HepG2 (cell line): Measurements from ENCODE around the gene WDR93. TPM values are rescaled to one million over a fixed set of nuclear protein-coding genes. Genes with fewer than 3 reads are reported as not detected.

Experiments used
- ATAC-seq: fragments of 200-7000 bp; cut with Tn5 transposase; 3 replicates; pipeline ENCODE4 v1.9.1; 2020; ENCODE audit warnings: mild to moderate bottlenecking, moderate library complexity
- BruUV-seq: library from RNA; stranded (reverse); fragments of 400-500 nt; replicated peaks from 2 replicates; lab custom pipeline; 2021; lab: Mats Ljungman, UMichigan
- CTCF ChIA-PET: fragments of 300-600 bp; formaldehyde crosslinking; extraction: SDS; loops from one replicate; lab custom pipeline; 2021; ENCODE audit warnings: low total read pairs, inconsistent platforms, low intra/inter-chr PET ratio; lab: Yijun Ruan, JAX
- POLR2A ChIA-PET: fragments of 350-600 bp; sonication (Branson Sonifier 250); formaldehyde crosslinking; loops from one replicate; lab custom pipeline; 2020; ENCODE audit warnings: antibody characterized with exemption, inconsistent platforms; lab: Yijun Ruan, JAX
- DNase-seq: peaks from one replicate; pipeline ENCODE4 v3.0.0-alpha.2; 2015; ENCODE audit warnings: low spot score
- FAIRE-seq: peaks from 3 replicates; lab custom pipeline; 2011; peaks lifted over from hg19 to GRCh38; lab: Jason Lieb, UNC
- H2AFZ ChIP-seq: one replicate; pipeline ENCODE4 v1.6.1; 2011; ENCODE audit warnings: low read length, inconsistent platforms
- H3K27ac ChIP-seq: fragments of 300-600 bp; 3 replicates; pipeline ENCODE4 v1.8.0; 2011; ENCODE audit warnings: mixed run types, mild to moderate bottlenecking, mixed read lengths, low read length, inconsistent platforms; ENCODE audit not compliant: insufficient read depth; ENCODE audit errors: extremely low read length
- H3K27me3 ChIP-seq, 2 experiments: fragments of 200-600 bp in 1 of 2; 2 replicates in 1 of 2; 3 replicates in 1 of 2; pipeline versions ENCODE4 v1.6.0 to v1.8.0; 2011; ENCODE audit warnings: low read length in 2 of 2, mild to moderate bottlenecking in 2 of 2, moderate library complexity in 2 of 2, inconsistent platforms in 1 of 2; ENCODE audit not compliant: insufficient read depth in 2 of 2, control insufficient read depth in 1 of 2
- H3K36me3 ChIP-seq, 2 experiments: fragments of 200-600 bp in 1 of 2; replicated peaks in 1 of 2; 2 replicates in 1 of 2; 3 replicates in 1 of 2; pipeline versions ENCODE4 v1.5.1 to v1.8.0; 2011; ENCODE audit warnings: low read length in 2 of 2, inconsistent platforms in 1 of 2; ENCODE audit not compliant: insufficient read depth in 2 of 2, control insufficient read depth in 1 of 2
- H3K4me1 ChIP-seq: 2 replicates; pipeline ENCODE4 v1.5.1; 2012; ENCODE audit warnings: low read length, inconsistent platforms; ENCODE audit not compliant: insufficient read depth
- H3K4me2 ChIP-seq: 2 replicates; pipeline ENCODE4 v1.6.0; 2011; ENCODE audit warnings: low read depth, low read length, inconsistent platforms
- H3K4me3 ChIP-seq, 3 experiments: fragments of 200-600 bp in 1 of 3; sonication (generic), shearing (Covaris generic) in 1 of 3; replicated peaks in 1 of 3; 2 replicates each; pipeline ENCODE4 v1.5.1; 2011 to 2016; ENCODE audit warnings: low read length in 3 of 3, inconsistent platforms in 2 of 3, low read depth in 2 of 3, mild to moderate bottlenecking in 2 of 3, control low read depth in 1 of 3, mixed read lengths in 1 of 3; ENCODE audit not compliant: insufficient read depth in 1 of 3
- H3K79me2 ChIP-seq: one replicate; pipeline ENCODE4 v1.6.1; 2011; ENCODE audit warnings: low read length, inconsistent platforms; ENCODE audit not compliant: insufficient read depth
- H3K9ac ChIP-seq: 2 replicates; pipeline ENCODE4 v1.6.0; 2011; ENCODE audit warnings: mild to moderate bottlenecking, low read depth, low read length, inconsistent platforms; ENCODE audit not compliant: insufficient read depth
- H3K9me3 ChIP-seq: 2 replicates; pipeline ENCODE4 v1.5.1; 2012; ENCODE audit warnings: mild to moderate bottlenecking, low read length
- H4K20me1 ChIP-seq: 2 replicates; pipeline ENCODE4 v1.6.0; 2011; ENCODE audit warnings: inconsistent platforms, mild to moderate bottlenecking, low read length, moderate library complexity; ENCODE audit not compliant: insufficient read depth
- ELF4 ChIP-seq: sonication (generic); formaldehyde crosslinking; IDR thresholded peaks from 2 replicates; pipeline ENCODE4 v1.5.0; 2020; ENCODE audit warnings: missing genetic modification reagents, mild to moderate bottlenecking, moderate library complexity, borderline replicate concordance
- HNRNPK ChIP-seq: fragments of 200-400 bp; formaldehyde crosslinking; IDR thresholded peaks from 2 replicates; pipeline ENCODE4 v1.6.1; 2018; ENCODE audit warnings: low read length, low read depth, moderate library complexity, mild to moderate bottlenecking; ENCODE audit not compliant: poor library complexity, severe bottlenecking
- HOMEZ ChIP-seq: IDR thresholded peaks from 2 replicates; pipeline ENCODE4 v1.6.1; 2016; ENCODE audit warnings: low read depth
- MAFF ChIP-seq: IDR thresholded peaks from 2 replicates; pipeline ENCODE4 v1.6.1; 2011; ENCODE audit warnings: low read depth, low read length, improper control_type of control experiment
- MTA3 ChIP-seq: sonication (generic); formaldehyde crosslinking; IDR thresholded peaks from 2 replicates; pipeline ENCODE4 v1.4.0; 2020; ENCODE audit warnings: missing genetic modification reagents
- PLSCR1 ChIP-seq: sonication (generic); formaldehyde crosslinking; IDR thresholded peaks from 2 replicates; pipeline ENCODE4 v1.5.0; 2020; ENCODE audit warnings: missing genetic modification reagents, mild to moderate bottlenecking, borderline replicate concordance
- RERE ChIP-seq: IDR thresholded peaks from 2 replicates; pipeline ENCODE4 v1.6.1; 2016; ENCODE audit warnings: low read depth, missing genetic modification reagents, missing compliant biosample characterization
- SMC3 ChIP-seq: IDR thresholded peaks from 2 replicates; pipeline ENCODE4 v1.6.1; 2011; ENCODE audit warnings: low read length, improper control_type of control experiment
- THYN1 ChIP-seq: sonication (generic); formaldehyde crosslinking; IDR thresholded peaks from 2 replicates; pipeline ENCODE4 v1.8.1; 2023; ENCODE audit warnings: low read depth, mild to moderate bottlenecking, moderate library complexity, missing genetic modification reagents, borderline replicate concordance
- WIZ ChIP-seq: sonication (generic); formaldehyde crosslinking; IDR thresholded peaks from 2 replicates; pipeline ENCODE4 v1.5.1; 2020; ENCODE audit warnings: mild to moderate bottlenecking, missing genetic modification reagents
- ZNF331 ChIP-seq: sonication (generic); formaldehyde crosslinking; IDR thresholded peaks from 2 replicates; pipeline ENCODE4 v1.4.0; 2020; ENCODE audit warnings: missing genetic modification reagents
- ZNF543 ChIP-seq: sonication (generic); formaldehyde crosslinking; IDR thresholded peaks from 2 replicates; pipeline ENCODE4 v1.4.0; 2020; ENCODE audit warnings: mild to moderate bottlenecking, missing genetic modification reagents
- ZNF691 ChIP-seq: sonication (generic); formaldehyde crosslinking; IDR thresholded peaks from 2 replicates; pipeline ENCODE4 v1.4.0; 2020; ENCODE audit warnings: missing genetic modification reagents, low read depth, mild to moderate bottlenecking, borderline replicate concordance
- ZNF709 ChIP-seq: sonication (generic); formaldehyde crosslinking; IDR thresholded peaks from 2 replicates; pipeline ENCODE4 v1.5.0; 2020; ENCODE audit warnings: mild to moderate bottlenecking, missing genetic modification reagents
- ZNF761 ChIP-seq: sonication (generic); formaldehyde crosslinking; conservative IDR thresholded peaks from 2 replicates; pipeline ENCODE4 v1.4.0; 2020; ENCODE audit warnings: mild to moderate bottlenecking, missing genetic modification reagents
- ZNF790 ChIP-seq: sonication (generic); formaldehyde crosslinking; IDR thresholded peaks from 2 replicates; pipeline ENCODE4 v1.8.0; 2022; ENCODE audit warnings: missing genetic modification reagents, mild to moderate bottlenecking, borderline replicate concordance
- ZNF891 ChIP-seq: sonication (generic); formaldehyde crosslinking; IDR thresholded peaks from 2 replicates; pipeline ENCODE4 v1.5.0; 2020; ENCODE audit warnings: mild to moderate bottlenecking, missing genetic modification reagents
- WGBS: methylation state at CpG from one replicate; pipeline ENCODE4 v1.1.6; 2017; ENCODE audit warnings: low lambda C conversion rate; 5-methylcytosine and 5-hydroxymethylcytosine counted together
- in situ Hi-C: cut with HindIII; loops from 2 replicates; pipeline ENCODE4 v1.10.0; 2017; ENCODE audit warnings: low pct_unique_long_range_greater_than_20kb; ENCODE audit not compliant: extremely low pct_ligation_motif_present
- intact Hi-C: fragments of 100-400 bp; cut with micrococcal nuclease; formaldehyde crosslinking; loops from one replicate; pipeline ENCODE4 v1.10.0; 2022; ENCODE audit not compliant: unreplicated experiment
- polyA plus RNA-seq, 8 experiments: library from polyadenylated mRNA; depleted of rRNA in 3 of 8; stranded (reverse) in 7 of 8; unstranded in 1 of 8; fragments of >200 nt; fragmentation: Illumina TruSeq in 4 of 8; extraction: Trizol in 4 of 8; gene quantifications; 2 replicates each; pipeline versions ENCODE4 v1.2.1 to v1.2.3, GENCODE V29; 2011 to 2016; ENCODE audit warnings: low read depth in 4 of 8, missing spikeins in 1 of 8, mixed read lengths in 1 of 8; ENCODE audit not compliant: insufficient read depth in 1 of 8
- total RNA-seq, 5 experiments: library from RNA; depleted of rRNA; stranded (reverse); fragments of >200 nt; fragmentation: Illumina TruSeq; extraction: Trizol; gene quantifications; 2 replicates each; pipeline ENCODE4 v1.2.3, GENCODE V29; 2016; ENCODE audit warnings: low read depth in 1 of 5

WDR93 gene
- total and polyA plus RNA-seq, 2 of the 13 experiments (the other 11 are each of a cell fraction or from before 2014, with no cell fraction given), result 0.07 TPM; not detected in 1

- ATAC-seq, result no peak
These were observed 53.0 kb downstream of the WDR93 start for GRCh38 chr15:89743594-89743993.

More at GRCh38 chr15:89743594-89743993, 53.0 kb downstream of the WDR93 start:
- DNase-seq (no peak), FAIRE-seq (no peak)
- H3K27ac ChIP-seq, result no peak overlapping the region
- TF ChIP-seq ZNF709, result no peak
- TF ChIP-seq PLSCR1 (CRISPR knock-in tag), result no peak
- no peak for TF ChIP-seq ZNF543 (CRISPR knock-in tag)
- no peak for TF ChIP-seq THYN1
- TF ChIP-seq WIZ (CRISPR knock-in tag), result no peak
- no peak for TF ChIP-seq ZNF891
- no peak for TF ChIP-seq ZNF331 (CRISPR knock-in tag)
- TF ChIP-seq SMC3, result no peak
- TF ChIP-seq MTA3, result no peak
- TF ChIP-seq ZNF691, result no peak
- TF ChIP-seq HOMEZ (CRISPR knock-in tag), result no peak
- TF ChIP-seq RERE, result no peak
- TF ChIP-seq ZNF790 (CRISPR knock-in tag), result no peak
- TF ChIP-seq ELF4 (CRISPR knock-in tag), result no peak
- TF ChIP-seq ZNF761 (CRISPR knock-in tag), result no peak
- TF ChIP-seq HNRNPK, result no peak
- no peak for TF ChIP-seq MAFF
- WGBS, result 6% methylated on average over 3 of the region's 8 CpGs
- no peak overlapping the region for H3K4me2 ChIP-seq
- no peaks in the 10 kb centered on the region for H4K20me1 ChIP-seq
- H3K4me3 ChIP-seq, result no peak overlapping the region
- in situ Hi-C loops, result loop anchor here (25.0 kb wide), 1 partner anchor 344 kb away; no protein-coding TSS in a partner anchor
- no TSS peak for BruUV-seq
- H3K9ac ChIP-seq, result no peak overlapping the region
- no peaks in the 10 kb centered on the region for H3K9me3 ChIP-seq
- H3K4me1 ChIP-seq, result no peaks in the 10 kb centered on the region
- POLR2A ChIA-PET, result no interaction called here
- peaks cover 6 to 37% of the 10 kb centered on the region in 2 experiments; a peak in 4 of 5 replicates for H3K27me3 ChIP-seq
- no peaks in the 10 kb centered on the region for H3K79me2 ChIP-seq
- H3K36me3 ChIP-seq, result no peaks in the 10 kb centered on the region
- CTCF ChIA-PET, result no interaction called here
- intact Hi-C loops, result no loop called here
- H2AFZ ChIP-seq, result no peak overlapping the region
